Measurements from ENCODE around the gene KCNE3. TPM values are rescaled to one million over a fixed set of nuclear protein-coding genes. Genes with fewer than 3 reads are reported as not detected.

The KCNE3 gene
- total and polyA plus RNA-seq, 2 of the 4 experiments (the other 2 are of a cell fraction), result 0.05 to 0.18 TPM

DNA sequence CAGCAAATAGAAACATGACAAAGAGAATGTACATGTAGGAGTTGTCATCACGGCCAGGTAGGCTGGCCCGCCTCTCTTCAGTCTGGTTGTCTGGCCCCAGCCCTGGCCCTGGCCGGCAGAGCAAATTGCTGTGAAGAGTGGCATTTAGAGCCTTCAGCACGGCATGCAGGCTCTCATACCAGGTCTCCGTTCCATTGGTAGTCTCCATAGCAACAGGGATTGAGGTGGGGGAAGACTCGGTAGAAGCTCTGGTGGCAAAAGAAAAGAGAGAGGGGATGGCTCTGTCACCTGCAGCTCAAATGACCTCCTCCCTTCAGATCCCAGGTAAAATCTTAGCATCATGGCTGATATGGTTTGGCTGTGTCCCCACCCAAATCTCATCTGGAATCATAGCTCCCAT is 10.0 kb downstream of the KCNE3 start:
- H3K4ac ChIP-seq (ENCODE audit: low read depth, low read length), result no peak overlapping the region
- H2BK120ac ChIP-seq (ENCODE audit: low read depth, low read length), result no peak overlapping the region
- no peak overlapping the region for H3K27ac ChIP-seq (ENCODE audit: insufficient read depth, low read length)
- no peaks in the 10 kb centered on the region for H3K9me1 ChIP-seq (ENCODE audit: insufficient read depth, low read length)
- dilution Hi-C loops (cut with HindIII; ENCODE audit: low sequenced_read_pairs, unreplicated experiment), result no loop called here
- no TSS peak for BruUV-seq (replicated peaks)
- H3K9ac ChIP-seq (ENCODE audit: low read depth, low read length), result no peak overlapping the region
- ATAC-seq (ENCODE audit: low read depth) (no peak), DNase-seq (no peak)
- WGBS, 2 experiments (ENCODE audit: extremely low coverage in 2 of 2, insufficient read length in 1 of 2), result 75% methylated on average over 2 of the region's 6 CpGs; no CpG with 5 or more reads in 1 of the 2 experiments
- intact Hi-C loops (cut with micrococcal nuclease), result no loop called here
- no peak overlapping the region for H2AFZ ChIP-seq (replicated peaks; ENCODE audit: low read length, poor library complexity)
- ChIA-PET CTCF (no interaction called here), POLR2A (ENCODE audit: unreplicated experiment) (no interaction called here)
- H4K20me1 ChIP-seq (ENCODE audit: insufficient read depth, low read length), result no peaks in the 10 kb centered on the region
- no peak overlapping the region for H3K4me2 ChIP-seq (ENCODE audit: low read depth, low read length)
- H4K91ac ChIP-seq (ENCODE audit: insufficient read depth, low read depth, low read length), result no peak overlapping the region
- no peaks in the 10 kb centered on the region for H3K36me3 ChIP-seq (ENCODE audit: control insufficient read depth, insufficient read depth, low read length)
- no peak overlapping the region for H2BK5ac ChIP-seq (ENCODE audit: low read depth, low read length, poor library complexity, severe bottlenecking)
- H3K56ac ChIP-seq (ENCODE audit: extremely low read depth, insufficient read depth, low read length), result no peak overlapping the region
- H3K4me1 ChIP-seq (ENCODE audit: control insufficient read depth, insufficient read depth, low read length), result peaks cover 4% of the 10 kb centered on the region; the same call in 1 of the 2 replicates
- no peaks in the 10 kb centered on the region for H3K79me1 ChIP-seq (ENCODE audit: low read depth in 1 of 2, low read length in 2 of 2)
- peaks cover 7% of the 10 kb centered on the region for H3K27me3 ChIP-seq (ENCODE audit: control insufficient read depth, insufficient read depth, low read length)
- H3K14ac ChIP-seq (replicated peaks; ENCODE audit: low read depth, low read length), result no peak overlapping the region
- no peak overlapping the region for H4K5ac ChIP-seq (ENCODE audit: low read depth, low read length)
- H3K23ac ChIP-seq (ENCODE audit: low read depth, low read length), result no peak overlapping the region
- no peak overlapping the region for H3K4me3 ChIP-seq (ENCODE audit: insufficient read depth, low read depth, low read length)
- no peak overlapping the region for H4K8ac ChIP-seq (ENCODE audit: low read depth in 2 of 2, low read length in 2 of 2)
- H2BK20ac ChIP-seq (ENCODE audit: low read depth, low read length), result no peak overlapping the region
- TF ChIP-seq MAZ (IDR thresholded peaks at IDR 0.05; ENCODE audit: borderline replicate concordance, low read depth, low read length), result no peak
- TF ChIP-seq BHLHE40 (IDR thresholded peaks at IDR 0.05; ENCODE audit: low read depth, low read length), result no peak
- TF ChIP-seq, protein P1, sequence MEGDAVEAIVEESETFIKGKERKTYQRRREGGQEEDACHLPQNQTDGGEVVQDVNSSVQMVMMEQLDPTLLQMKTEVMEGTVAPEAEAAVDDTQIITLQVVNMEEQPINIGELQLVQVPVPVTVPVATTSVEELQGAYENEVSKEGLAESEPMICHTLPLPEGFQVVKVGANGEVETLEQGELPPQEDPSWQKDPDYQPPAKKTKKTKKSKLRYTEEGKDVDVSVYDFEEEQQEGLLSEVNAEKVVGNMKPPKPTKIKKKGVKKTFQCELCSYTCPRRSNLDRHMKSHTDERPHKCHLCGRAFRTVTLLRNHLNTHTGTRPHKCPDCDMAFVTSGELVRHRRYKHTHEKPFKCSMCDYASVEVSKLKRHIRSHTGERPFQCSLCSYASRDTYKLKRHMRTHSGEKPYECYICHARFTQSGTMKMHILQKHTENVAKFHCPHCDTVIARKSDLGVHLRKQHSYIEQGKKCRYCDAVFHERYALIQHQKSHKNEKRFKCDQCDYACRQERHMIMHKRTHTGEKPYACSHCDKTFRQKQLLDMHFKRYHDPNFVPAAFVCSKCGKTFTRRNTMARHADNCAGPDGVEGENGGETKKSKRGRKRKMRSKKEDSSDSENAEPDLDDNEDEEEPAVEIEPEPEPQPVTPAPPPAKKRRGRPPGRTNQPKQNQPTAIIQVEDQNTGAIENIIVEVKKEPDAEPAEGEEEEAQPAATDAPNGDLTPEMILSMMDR (conservative IDR thresholded peaks at IDR 0.05; ENCODE audit: low read depth, low read length), result no peak
- no peak for TF ChIP-seq CHD1 (IDR thresholded peaks at IDR 0.05; ENCODE audit: low read depth, low read length)
- TF ChIP-seq SMC3 (IDR thresholded peaks at IDR 0.05; ENCODE audit: low read depth, low read length), result no peak
- TF ChIP-seq CEBPB (IDR thresholded peaks at IDR 0.05; ENCODE audit: low read depth, low read length), result no peak
- TF ChIP-seq MAFK (IDR thresholded peaks at IDR 0.05; ENCODE audit: low read depth, low read length), result no peak
- TF ChIP-seq, protein P2, sequence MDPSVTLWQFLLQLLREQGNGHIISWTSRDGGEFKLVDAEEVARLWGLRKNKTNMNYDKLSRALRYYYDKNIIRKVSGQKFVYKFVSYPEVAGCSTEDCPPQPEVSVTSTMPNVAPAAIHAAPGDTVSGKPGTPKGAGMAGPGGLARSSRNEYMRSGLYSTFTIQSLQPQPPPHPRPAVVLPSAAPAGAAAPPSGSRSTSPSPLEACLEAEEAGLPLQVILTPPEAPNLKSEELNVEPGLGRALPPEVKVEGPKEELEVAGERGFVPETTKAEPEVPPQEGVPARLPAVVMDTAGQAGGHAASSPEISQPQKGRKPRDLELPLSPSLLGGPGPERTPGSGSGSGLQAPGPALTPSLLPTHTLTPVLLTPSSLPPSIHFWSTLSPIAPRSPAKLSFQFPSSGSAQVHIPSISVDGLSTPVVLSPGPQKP (IDR thresholded peaks at IDR 0.05; ENCODE audit: borderline replicate concordance, low read depth, low read length), result no peak
- no peak for TF ChIP-seq NFE2L2 (IDR thresholded peaks at IDR 0.05; ENCODE audit: low read depth, low read length)
- TF ChIP-seq, protein P3, sequence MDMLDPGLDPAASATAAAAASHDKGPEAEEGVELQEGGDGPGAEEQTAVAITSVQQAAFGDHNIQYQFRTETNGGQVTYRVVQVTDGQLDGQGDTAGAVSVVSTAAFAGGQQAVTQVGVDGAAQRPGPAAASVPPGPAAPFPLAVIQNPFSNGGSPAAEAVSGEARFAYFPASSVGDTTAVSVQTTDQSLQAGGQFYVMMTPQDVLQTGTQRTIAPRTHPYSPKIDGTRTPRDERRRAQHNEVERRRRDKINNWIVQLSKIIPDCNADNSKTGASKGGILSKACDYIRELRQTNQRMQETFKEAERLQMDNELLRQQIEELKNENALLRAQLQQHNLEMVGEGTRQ (IDR thresholded peaks at IDR 0.05; ENCODE audit: low read depth, low read length), result no peak
- TF ChIP-seq FOS (IDR thresholded peaks at IDR 0.05; ENCODE audit: low read depth, low read length), result no peak
- TF ChIP-seq POLR2A (IDR thresholded peaks at IDR 0.05; ENCODE audit: low read depth, low read length), result no peak
- no peak for TF ChIP-seq MXI1 (IDR thresholded peaks at IDR 0.05; ENCODE audit: borderline replicate concordance, low read depth, low read length)
- no peak for TF ChIP-seq RFX5 (IDR thresholded peaks at IDR 0.05; ENCODE audit: low read depth, low read length)
- TF ChIP-seq RAD21 (IDR thresholded peaks at IDR 0.05; ENCODE audit: low read length), result no peak
- no peak overlapping the region for H3K18ac ChIP-seq (ENCODE audit: low read depth, low read length)
- in situ Hi-C loops (cut with MboI; ENCODE audit: low sequenced_read_pairs), result loop anchor here (5.0 kb wide), 1 partner anchor 270 kb away; no protein-coding TSS in a partner anchor
- no peaks in the 10 kb centered on the region for H3K9me3 ChIP-seq (ENCODE audit: control insufficient read depth, insufficient read depth, low read length)
- no peak overlapping the region for H2AK9ac ChIP-seq (replicated peaks; ENCODE audit: low read depth, low read length, poor library complexity)
- no peak overlapping the region for H2BK15ac ChIP-seq (ENCODE audit: low read depth, low read length)
- H2AK5ac ChIP-seq (ENCODE audit: low read depth, low read length), result no peak overlapping the region
